Activated CD4-positive, alpha-beta T cell treated with anti-CD3 and anti-CD28 coated beads, Interleukin-2, amount 10 ng/mL, durations not matched to agents 24 days and 14 days (primary cell): ENCODE data around the gene DHX9. TPM values are rescaled to one million over a fixed set of nuclear protein-coding genes. Genes with fewer than 3 reads are reported as not detected.

Experiments
- DNase-seq: peaks from one replicate; pipeline ENCODE4 v3.0.0; 2022
- H3K27ac Mint-ChIP-seq: one replicate; pipeline ENCODE4 v1.8.0; 2022; ENCODE audit warnings: mild to moderate bottlenecking, mixed read lengths
- H3K27me3 Mint-ChIP-seq: one replicate; pipeline ENCODE4 v1.8.0; 2022; ENCODE audit warnings: mixed read lengths
- H3K36me3 Mint-ChIP-seq: one replicate; pipeline ENCODE4 v1.8.0; 2022; ENCODE audit warnings: low read depth, mild to moderate bottlenecking, mixed read lengths
- H3K4me1 Mint-ChIP-seq: one replicate; pipeline ENCODE4 v1.8.0; 2021; ENCODE audit warnings: mixed read lengths
- H3K4me3 Mint-ChIP-seq: one replicate; pipeline ENCODE4 v1.8.0; 2022; ENCODE audit warnings: mild to moderate bottlenecking, moderate library complexity, mixed read lengths
- H3K9me3 Mint-ChIP-seq: one replicate; pipeline ENCODE4 v1.8.0; 2021; ENCODE audit warnings: mixed read lengths
- intact Hi-C: fragments of 100-400 bp; cut with micrococcal nuclease; formaldehyde crosslinking; loops from one replicate; pipeline ENCODE4 v1.15.1; 2023
- total RNA-seq: library from RNA; stranded (reverse); gene quantifications from 2 replicates; pipeline ENCODE4 v1.2.3, GENCODE V29; 2022

The DHX9 gene
- total RNA-seq, 1 donor from 2014 or later = 344 TPM

GRCh38 chr1:182935716-182936115, 96.6 kb downstream of the DHX9 start:
- H3K9me3 Mint-ChIP-seq = peaks cover 3% of the 10 kb centered on the region
- H3K27me3 Mint-ChIP-seq = peaks cover 19% of the 10 kb centered on the region
- no peaks in the 10 kb centered on the region for H3K36me3 Mint-ChIP-seq
- H3K4me3 Mint-ChIP-seq = no peak overlapping the region
- intact Hi-C loops = no loop called here
- no peaks in the 10 kb centered on the region for H3K4me1 Mint-ChIP-seq
- no peak overlapping the region for H3K27ac Mint-ChIP-seq
- no peak for DNase-seq

Other genes with a start within 250 kb of the DHX9 start
- 94.3 and 94.7 TPM in 2 replicates for gene RGS16, start 235.0 kb upstream of the DHX9 start, total RNA-seq
- gene RGS8, start 154.8 kb upstream of the DHX9 start, total RNA-seq = not detected in 2 replicates
- gene NPL, start 49.6 kb upstream of the DHX9 start, total RNA-seq = 4.4 and 5.5 TPM in 2 replicates
- not detected in 2 replicates for gene SHCBP1L, start 113.8 kb downstream of the DHX9 start, total RNA-seq
- gene LAMC1, start 184.1 kb downstream of the DHX9 start, total RNA-seq = 0.30 and 0.33 TPM in 2 replicates